Smooth muscle cell (in vitro differentiated cells): ENCODE results near the gene ZCCHC2. TPM values are rescaled to one million over a fixed set of nuclear protein-coding genes. Genes with fewer than 3 reads are reported as not detected.

ENCODE experiments used
- DNase-seq: peaks from one replicate; lab custom pipeline; 2025; ENCODE audit not compliant: unreplicated experiment; lab: John Stamatoyannopoulos, UW
- H2AFZ ChIP-seq: fragments of 200-600 bp; sonication (generic); 2 replicates; pipeline ENCODE4 v1.6.0; 2016; ENCODE audit warnings: antibody characterized with exemption, low read depth, mild to moderate bottlenecking
- H3F3A ChIP-seq: fragments of 200-600 bp; sonication (generic); 2 replicates; pipeline ENCODE4 v1.6.0; 2017; ENCODE audit warnings: antibody characterized with exemption, low read depth
- H3K27ac ChIP-seq: fragments of 200-600 bp; sonication (generic); 2 replicates; pipeline ENCODE4 v1.5.1; 2016; ENCODE audit warnings: low read depth, mild to moderate bottlenecking
- H3K27me3 ChIP-seq: fragments of 200-600 bp; sonication (generic); 2 replicates; pipeline ENCODE4 v1.6.1; 2016; ENCODE audit warnings: low read depth, mild to moderate bottlenecking
- H3K36me3 ChIP-seq: fragments of 200-600 bp; sonication (generic); 2 replicates; pipeline ENCODE4 v1.5.1; 2016; ENCODE audit warnings: low read depth
- H3K4me1 ChIP-seq: fragments of 200-600 bp; sonication (generic); 2 replicates; pipeline ENCODE4 v1.5.1; 2016; ENCODE audit warnings: low read depth
- H3K4me2 ChIP-seq: fragments of 200-600 bp; sonication (generic); 2 replicates; pipeline ENCODE4 v1.6.0; 2016; ENCODE audit warnings: mild to moderate bottlenecking
- H3K4me3 ChIP-seq: fragments of 200-600 bp; sonication (generic); 2 replicates; pipeline ENCODE4 v1.5.1; 2016; ENCODE audit warnings: mild to moderate bottlenecking
- H3K79me2 ChIP-seq: fragments of 200-600 bp; sonication (generic); 2 replicates; pipeline ENCODE4 v1.6.0; 2016; ENCODE audit warnings: low read depth, mild to moderate bottlenecking
- H3K9ac ChIP-seq: fragments of 200-600 bp; sonication (generic); 2 replicates; pipeline ENCODE4 v1.6.0; 2016; ENCODE audit warnings: low read depth
- H3K9me3 ChIP-seq: fragments of 200-600 bp; sonication (generic); replicated peaks from 2 replicates; pipeline ENCODE4 v1.5.1; 2016; ENCODE audit warnings: low read depth
- H4K20me1 ChIP-seq: fragments of 200-600 bp; sonication (generic); 2 replicates; pipeline ENCODE4 v1.6.0; 2016; ENCODE audit warnings: low read depth
- WGBS: methylation state at CpG from one replicate; pipeline ENCODE4 v1.1.7; 2016; ENCODE audit warnings: low lambda C conversion rate; 5-methylcytosine and 5-hydroxymethylcytosine counted together
- polyA plus RNA-seq: library from polyadenylated mRNA; unstranded; fragments of >200 nt; fragmentation: Nextera tagmentation; extraction: Ambion mirVana; gene quantifications from 2 replicates; pipeline ENCODE4 v1.2.1, GENCODE V29; 2016
- total RNA-seq: library from RNA; depleted of rRNA; stranded (reverse); fragments of >200 nt; gene quantifications from 2 replicates; pipeline ENCODE4 v1.2.3, GENCODE V29; 2014
- TF ChIP-seq, protein P1 (sequence below): fragments of 200-600 bp; sonication (generic); IDR thresholded peaks from 2 replicates; pipeline ENCODE4 v1.5.1; 2017; ENCODE audit warnings: borderline replicate concordance, mild to moderate bottlenecking, antibody characterized with exemption; ENCODE audit not compliant: insufficient read depth, poor library complexity, severe bottlenecking

Gene ZCCHC2
- total and polyA plus RNA-seq, 2 experiments from 2014 or later: 0.74 to 8.1 TPM

GRCh38 chr18:62524440-62525200 lies 1.8 kb downstream of the ZCCHC2 start:
- H3K4me3 ChIP-seq: peak overlapping the region; percentile 86
- H3K9ac ChIP-seq: peak overlapping the region; percentile 31
- WGBS: 2% methylated on average over 42 of the region's 57 CpGs
- H4K20me1 ChIP-seq: peaks cover 9% of the 10 kb centered on the region
- H2AFZ ChIP-seq: peak overlapping the region; percentile 77
- H3K36me3 ChIP-seq: no peaks in the 10 kb centered on the region
- peaks cover 6% of the 10 kb centered on the region for H3K27me3 ChIP-seq
- H3F3A ChIP-seq: peaks cover 7% of the 10 kb centered on the region
- no peak overlapping the region for H3K27ac ChIP-seq
- peaks cover 18% of the 10 kb centered on the region for H3K4me1 ChIP-seq
- TF ChIP-seq, protein P1, sequence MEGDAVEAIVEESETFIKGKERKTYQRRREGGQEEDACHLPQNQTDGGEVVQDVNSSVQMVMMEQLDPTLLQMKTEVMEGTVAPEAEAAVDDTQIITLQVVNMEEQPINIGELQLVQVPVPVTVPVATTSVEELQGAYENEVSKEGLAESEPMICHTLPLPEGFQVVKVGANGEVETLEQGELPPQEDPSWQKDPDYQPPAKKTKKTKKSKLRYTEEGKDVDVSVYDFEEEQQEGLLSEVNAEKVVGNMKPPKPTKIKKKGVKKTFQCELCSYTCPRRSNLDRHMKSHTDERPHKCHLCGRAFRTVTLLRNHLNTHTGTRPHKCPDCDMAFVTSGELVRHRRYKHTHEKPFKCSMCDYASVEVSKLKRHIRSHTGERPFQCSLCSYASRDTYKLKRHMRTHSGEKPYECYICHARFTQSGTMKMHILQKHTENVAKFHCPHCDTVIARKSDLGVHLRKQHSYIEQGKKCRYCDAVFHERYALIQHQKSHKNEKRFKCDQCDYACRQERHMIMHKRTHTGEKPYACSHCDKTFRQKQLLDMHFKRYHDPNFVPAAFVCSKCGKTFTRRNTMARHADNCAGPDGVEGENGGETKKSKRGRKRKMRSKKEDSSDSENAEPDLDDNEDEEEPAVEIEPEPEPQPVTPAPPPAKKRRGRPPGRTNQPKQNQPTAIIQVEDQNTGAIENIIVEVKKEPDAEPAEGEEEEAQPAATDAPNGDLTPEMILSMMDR: no peak
- peak; percentile 22 for DNase-seq
- H3K4me2 ChIP-seq: peak overlapping the region; percentile 98
- H3K79me2 ChIP-seq: peaks cover 25% of the 10 kb centered on the region
- no peaks in the 10 kb centered on the region for H3K9me3 ChIP-seq

DNA sequence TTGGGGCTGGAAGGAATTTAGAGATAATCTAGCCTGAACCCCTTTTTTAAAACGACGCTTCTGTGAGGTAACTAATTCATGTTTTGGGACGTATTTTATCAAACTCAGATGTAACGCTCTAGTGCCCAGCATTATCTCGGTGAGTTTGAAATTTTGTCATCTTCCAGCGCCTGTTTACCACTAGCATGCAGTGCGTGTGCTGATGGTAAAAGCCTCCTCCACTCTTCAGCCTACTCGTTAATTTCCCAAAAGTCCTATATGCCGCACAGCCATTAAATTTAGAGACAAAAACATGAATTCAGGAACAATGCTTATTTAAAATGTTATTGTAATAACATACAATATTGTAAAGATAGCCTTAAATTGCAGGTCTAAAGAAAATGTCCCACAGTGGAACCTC lies 2.8 kb downstream of the ZCCHC2 start:
- 76% methylated on average over 9 of the region's 9 CpGs for WGBS
- Histone ChIP-seq H3K4me2 (peak overlapping the region; percentile 98), H3K9me3 (no peaks in the 10 kb centered on the region), H2AFZ (no peak overlapping the region), H3K79me2 (peaks cover 29% of the 10 kb centered on the region), H3K9ac (no peak overlapping the region), H3K4me1 (peaks cover 18% of the 10 kb centered on the region), H3K4me3 (peak overlapping the region; percentile 86), H3K27me3 (peaks cover 6% of the 10 kb centered on the region), H3K36me3 (no peaks in the 10 kb centered on the region), H3F3A (peaks cover 7% of the 10 kb centered on the region), H4K20me1 (peaks cover 15% of the 10 kb centered on the region), H3K27ac (no peak overlapping the region)
- no peak for DNase-seq
- TF ChIP-seq, protein P1: no peak

- H3K4me1 ChIP-seq: peaks cover 18% of the 10 kb centered on the region
- H3K27ac ChIP-seq: peak overlapping the region; percentile 51
- H3K4me3 ChIP-seq: peak overlapping the region; percentile 86
- H3F3A ChIP-seq: peaks cover 7% of the 10 kb centered on the region
- H3K36me3 ChIP-seq: no peaks in the 10 kb centered on the region
- whole genome bisulfite sequencing: 5% methylated on average over 73 of the region's 74 CpGs
- H2AFZ ChIP-seq: peak overlapping the region; percentile 92
- peaks cover 15% of the 10 kb centered on the region for H4K20me1 ChIP-seq
- H3K79me2 ChIP-seq: peaks cover 29% of the 10 kb centered on the region
- peaks cover 5% of the 10 kb centered on the region for H3K27me3 ChIP-seq
- H3K4me2 ChIP-seq: peak overlapping the region; percentile 98
- DNase-seq: peak; percentile 51
- TF ChIP-seq, protein P1: no peak
- no peaks in the 10 kb centered on the region for H3K9me3 ChIP-seq
- peak overlapping the region; percentile 84 for H3K9ac ChIP-seq
Observed at GRCh38 chr18:62526098-62527025, 3.5 kb downstream of the ZCCHC2 start.
